ENCODE data around the gene ACE2.

ACE2 gene

DNA sequence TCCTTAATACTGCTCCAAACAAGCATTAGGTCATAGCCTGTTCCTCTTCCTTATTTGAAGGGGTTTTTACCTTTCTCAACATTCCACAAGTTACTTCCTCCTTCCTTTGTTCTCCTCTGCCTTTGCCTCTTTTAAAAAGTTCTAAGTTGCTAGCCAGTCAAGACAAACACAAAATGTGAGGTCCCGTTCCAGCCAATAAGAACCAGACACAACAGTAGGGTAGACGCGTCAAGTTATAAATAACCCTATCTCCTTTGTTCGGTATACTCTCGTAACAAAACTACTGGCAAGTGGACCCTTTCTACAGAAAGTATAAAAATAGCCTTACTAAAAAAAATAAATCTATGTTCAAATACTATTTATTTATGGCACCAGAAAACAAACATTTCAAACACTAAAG is 6.3 kb upstream of the ACE2 start:
- Histone ChIP-seq H3K4me3 (ENCODE audit: low read depth, low read length) (no peak overlapping the region), H3K4me1 (ENCODE audit: control insufficient read depth, insufficient read depth, low read length) (no peaks in the 10 kb centered on the region), H3K9ac (ENCODE audit: low read depth, low read length) (no peak overlapping the region), H3K9me3 (ENCODE audit: control insufficient read depth, insufficient read depth, low read length) (no peaks in the 10 kb centered on the region), H3K27me3 (ENCODE audit: control insufficient read depth, insufficient read depth, low read length) (no peaks in the 10 kb centered on the region), H3K36me3 (ENCODE audit: control insufficient read depth, insufficient read depth, low read length) (no peaks in the 10 kb centered on the region)

DNA sequence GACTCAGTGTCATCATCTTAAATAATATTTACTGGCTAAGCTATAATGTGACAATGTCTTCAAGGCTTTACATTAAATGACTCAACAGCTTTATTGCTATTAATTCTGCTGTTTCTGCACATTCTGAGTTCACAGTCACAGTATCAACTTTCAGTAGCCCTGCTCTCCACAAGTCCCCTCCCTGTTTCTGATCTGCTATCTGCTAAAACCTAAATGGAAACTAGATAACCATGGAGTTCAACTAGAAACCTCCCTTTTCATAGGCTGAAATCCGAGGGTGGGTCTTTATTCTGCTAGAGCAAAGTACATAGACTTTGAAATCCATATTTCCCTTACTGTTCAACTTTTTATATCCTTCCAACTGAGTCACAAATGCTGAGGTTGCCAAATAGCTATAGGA is 5.4 kb upstream of the ACE2 start:
- Histone ChIP-seq H3K27me3 (ENCODE audit: control insufficient read depth, insufficient read depth, low read length) (no peaks in the 10 kb centered on the region), H3K9me3 (ENCODE audit: control insufficient read depth, insufficient read depth, low read length) (no peaks in the 10 kb centered on the region), H3K9ac (ENCODE audit: low read depth, low read length) (no peak overlapping the region)

GRCh38 chrX:15605226-15605625 is 4.5 kb upstream of the ACE2 start:
- no peak overlapping the region for H3K9ac ChIP-seq (ENCODE audit: low read depth, low read length)
- H3K4me3 ChIP-seq (ENCODE audit: low read depth, low read length) = no peak overlapping the region
- H3K27me3 ChIP-seq (ENCODE audit: control insufficient read depth, insufficient read depth, low read length) = no peaks in the 10 kb centered on the region
- no peaks in the 10 kb centered on the region for H3K4me1 ChIP-seq (ENCODE audit: control insufficient read depth, insufficient read depth, low read length)
- H3K36me3 ChIP-seq (ENCODE audit: control insufficient read depth, insufficient read depth, low read length) = no peaks in the 10 kb centered on the region
- H3K9me3 ChIP-seq (ENCODE audit: control insufficient read depth, insufficient read depth, low read length) = no peaks in the 10 kb centered on the region

More for the DNA sequence above, 5.4 kb upstream of the ACE2 start:
- no peak overlapping the region for H3K4me3 ChIP-seq (ENCODE audit: low read depth, low read length)
- no peaks in the 10 kb centered on the region for H3K4me1 ChIP-seq (ENCODE audit: control insufficient read depth, insufficient read depth, low read length)
- no peaks in the 10 kb centered on the region for H3K36me3 ChIP-seq (ENCODE audit: control insufficient read depth, insufficient read depth, low read length)

- H3K9me3 ChIP-seq (ENCODE audit: control insufficient read depth, insufficient read depth, low read length) = no peaks in the 10 kb centered on the region
- no peak overlapping the region for H3K4me3 ChIP-seq (ENCODE audit: low read depth, low read length)
- no peaks in the 10 kb centered on the region for H3K27me3 ChIP-seq (ENCODE audit: control insufficient read depth, insufficient read depth, low read length)
- no peaks in the 10 kb centered on the region for H3K36me3 ChIP-seq (ENCODE audit: control insufficient read depth, insufficient read depth, low read length)
- no peak overlapping the region for H3K9ac ChIP-seq (ENCODE audit: low read depth, low read length)
- no peaks in the 10 kb centered on the region for H3K4me1 ChIP-seq (ENCODE audit: control insufficient read depth, insufficient read depth, low read length)
Observed at GRCh38 chrX:15602761-15603160, 2.0 kb upstream of the ACE2 start.

- no peaks in the 10 kb centered on the region for H3K4me1 ChIP-seq (ENCODE audit: control insufficient read depth, insufficient read depth, low read length)
- no peak overlapping the region for H3K4me3 ChIP-seq (ENCODE audit: low read depth, low read length)
- H3K27me3 ChIP-seq (ENCODE audit: control insufficient read depth, insufficient read depth, low read length) = no peaks in the 10 kb centered on the region
Observed at GRCh38 chrX:15601932-15602331, 1.2 kb upstream of the ACE2 start.

GRCh38 chrX:15600049-15600448 is 711 bp downstream of the ACE2 start:
- Histone ChIP-seq H3K9me3 (ENCODE audit: control insufficient read depth, insufficient read depth, low read length) (no peaks in the 10 kb centered on the region), H3K27me3 (ENCODE audit: control insufficient read depth, insufficient read depth, low read length) (no peaks in the 10 kb centered on the region), H3K4me3 (ENCODE audit: low read depth, low read length) (no peak overlapping the region), H3K4me1 (ENCODE audit: control insufficient read depth, insufficient read depth, low read length) (no peaks in the 10 kb centered on the region), H3K9ac (ENCODE audit: low read depth, low read length) (no peak overlapping the region), H3K36me3 (ENCODE audit: control insufficient read depth, insufficient read depth, low read length) (no peaks in the 10 kb centered on the region)

More at GRCh38 chrX:15601932-15602331, 1.2 kb upstream of the ACE2 start:
- Histone ChIP-seq H3K9me3 (ENCODE audit: control insufficient read depth, insufficient read depth, low read length) (no peaks in the 10 kb centered on the region), H3K9ac (ENCODE audit: low read depth, low read length) (no peak overlapping the region), H3K36me3 (ENCODE audit: control insufficient read depth, insufficient read depth, low read length) (no peaks in the 10 kb centered on the region)

DNA sequence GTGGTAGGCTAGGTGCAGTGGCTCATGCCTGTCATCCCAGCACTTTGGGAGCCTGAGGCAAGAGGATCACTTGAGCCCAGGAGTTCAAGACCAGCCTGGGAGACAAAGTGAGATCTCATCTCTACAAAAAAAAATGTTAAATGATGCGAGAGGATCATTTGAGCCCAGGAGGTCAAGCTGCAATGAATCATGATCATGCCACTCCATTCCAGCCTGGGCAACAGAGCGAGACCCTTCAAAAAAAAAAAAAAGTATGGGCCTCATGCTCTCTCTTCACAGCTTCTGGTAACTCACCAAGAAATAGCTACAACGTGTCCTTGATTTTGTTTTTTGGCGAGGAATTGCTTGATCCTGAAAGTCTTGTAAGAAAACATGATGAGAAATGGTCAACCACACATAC is 1.3 kb downstream of the ACE2 start:
- Histone ChIP-seq H3K9me3 (ENCODE audit: control insufficient read depth, insufficient read depth, low read length) (no peaks in the 10 kb centered on the region), H3K9ac (ENCODE audit: low read depth, low read length) (no peak overlapping the region), H3K36me3 (ENCODE audit: control insufficient read depth, insufficient read depth, low read length) (no peaks in the 10 kb centered on the region), H3K4me3 (ENCODE audit: low read depth, low read length) (no peak overlapping the region), H3K27me3 (ENCODE audit: control insufficient read depth, insufficient read depth, low read length) (no peaks in the 10 kb centered on the region), H3K4me1 (ENCODE audit: control insufficient read depth, insufficient read depth, low read length) (no peaks in the 10 kb centered on the region)

- Histone ChIP-seq H3K4me3 (ENCODE audit: low read depth, low read length) (no peak overlapping the region), H3K27me3 (ENCODE audit: control insufficient read depth, insufficient read depth, low read length) (no peaks in the 10 kb centered on the region), H3K9ac (ENCODE audit: low read depth, low read length) (no peak overlapping the region), H3K36me3 (ENCODE audit: control insufficient read depth, insufficient read depth, low read length) (no peaks in the 10 kb centered on the region), H3K4me1 (ENCODE audit: control insufficient read depth, insufficient read depth, low read length) (no peaks in the 10 kb centered on the region), H3K9me3 (ENCODE audit: control insufficient read depth, insufficient read depth, low read length) (no peaks in the 10 kb centered on the region)
Observed at GRCh38 chrX:15598026-15598425, 2.7 kb downstream of the ACE2 start.

DNA sequence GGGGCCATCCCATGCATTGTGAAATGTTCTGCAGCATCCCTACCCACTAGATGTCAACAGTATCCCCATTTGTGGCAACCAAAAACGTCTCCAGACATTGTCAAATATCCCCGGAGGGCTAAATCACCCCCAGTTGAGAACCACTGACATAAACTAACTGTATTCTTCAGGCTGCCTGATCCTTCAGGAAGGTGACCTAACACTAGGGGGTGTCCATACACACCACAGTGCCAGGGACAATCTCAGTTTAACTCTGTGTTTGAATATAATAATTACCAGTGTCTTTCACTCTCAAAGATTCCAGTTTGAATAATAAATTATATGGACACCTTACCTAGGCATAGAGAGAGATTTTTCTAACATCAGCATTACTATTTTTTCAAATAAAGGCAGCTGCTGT is 6.4 kb downstream of the ACE2 start:
- Histone ChIP-seq H3K27me3 (ENCODE audit: control insufficient read depth, insufficient read depth, low read length) (no peaks in the 10 kb centered on the region), H3K9me3 (ENCODE audit: control insufficient read depth, insufficient read depth, low read length) (no peaks in the 10 kb centered on the region), H3K9ac (ENCODE audit: low read depth, low read length) (no peak overlapping the region), H3K4me3 (ENCODE audit: low read depth, low read length) (no peak overlapping the region), H3K36me3 (ENCODE audit: control insufficient read depth, insufficient read depth, low read length) (no peaks in the 10 kb centered on the region), H3K4me1 (ENCODE audit: control insufficient read depth, insufficient read depth, low read length) (no peaks in the 10 kb centered on the region)

GRCh38 chrX:15579778-15580747 is 20.7 kb downstream of the ACE2 start:
- H3K4me3 ChIP-seq (ENCODE audit: low read depth, low read length) = no peak overlapping the region
- no peaks in the 10 kb centered on the region for H3K9me3 ChIP-seq (ENCODE audit: control insufficient read depth, insufficient read depth, low read length)
- no peaks in the 10 kb centered on the region for H3K36me3 ChIP-seq (ENCODE audit: control insufficient read depth, insufficient read depth, low read length)
- no peaks in the 10 kb centered on the region for H3K27me3 ChIP-seq (ENCODE audit: control insufficient read depth, insufficient read depth, low read length)
- peaks cover 11% of the 10 kb centered on the region for H3K4me1 ChIP-seq (ENCODE audit: control insufficient read depth, insufficient read depth, low read length)
- no peak overlapping the region for H3K9ac ChIP-seq (ENCODE audit: low read depth, low read length)

DNA sequence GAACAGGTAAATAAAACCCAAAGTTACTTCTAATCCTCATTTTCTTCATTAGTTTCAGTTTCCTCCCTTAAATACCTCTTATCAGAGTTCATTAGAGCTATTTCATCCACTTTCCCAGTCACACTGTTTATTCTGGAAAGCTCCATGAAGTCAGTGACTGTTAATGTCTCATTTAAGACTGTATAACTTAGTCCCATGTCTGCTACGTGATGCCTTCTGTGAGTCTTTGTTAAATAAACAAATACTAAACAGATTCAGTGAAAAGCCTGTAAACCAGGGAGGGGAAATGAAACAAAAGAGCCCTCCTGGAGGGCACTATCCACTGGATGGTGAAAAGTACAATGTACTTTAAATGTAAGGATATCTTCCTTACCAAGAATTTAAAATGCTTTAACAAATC is 24.7 kb downstream of the ACE2 start:
- Histone ChIP-seq H3K9me3 (ENCODE audit: control insufficient read depth, insufficient read depth, low read length) (no peaks in the 10 kb centered on the region), H3K27me3 (ENCODE audit: control insufficient read depth, insufficient read depth, low read length) (no peaks in the 10 kb centered on the region), H3K4me1 (ENCODE audit: control insufficient read depth, insufficient read depth, low read length) (peaks cover 11% of the 10 kb centered on the region), H3K36me3 (ENCODE audit: control insufficient read depth, insufficient read depth, low read length) (no peaks in the 10 kb centered on the region), H3K9ac (ENCODE audit: low read depth, low read length) (no peak overlapping the region), H3K4me3 (ENCODE audit: low read depth, low read length) (no peak overlapping the region)

- no peak overlapping the region for H3K9ac ChIP-seq (ENCODE audit: low read depth, low read length)
- no peaks in the 10 kb centered on the region for H3K27me3 ChIP-seq (ENCODE audit: control insufficient read depth, insufficient read depth, low read length)
- H3K9me3 ChIP-seq (ENCODE audit: control insufficient read depth, insufficient read depth, low read length) = no peaks in the 10 kb centered on the region
- H3K4me1 ChIP-seq (ENCODE audit: control insufficient read depth, insufficient read depth, low read length) = peaks cover 5% of the 10 kb centered on the region
- no peak overlapping the region for H3K4me3 ChIP-seq (ENCODE audit: low read depth, low read length)
- no peaks in the 10 kb centered on the region for H3K36me3 ChIP-seq (ENCODE audit: control insufficient read depth, insufficient read depth, low read length)
Observed at GRCh38 chrX:15574017-15574416, 26.7 kb downstream of the ACE2 start.

All from iPS-15b (cell line).